Measurements from ENCODE around the gene AVPI1.
"Not testable (repeated sequence)": the region's sequence is repeated elsewhere in the genome, so short reads cannot be mapped to it uniquely, and the experiment has no call there.

Gene AVPI1

GRCh38 chr10:97649405-97649750 is 37.7 kb downstream of the AVPI1 start:
- not testable (repeated sequence) for H3K9me3 ChIP-seq (ENCODE audit: control insufficient read depth in 1 of 2, low read length in 2 of 2); H3K4me3 ChIP-seq (ENCODE audit: low read depth in 1 of 2, low read length in 2 of 2); H3K27me3 ChIP-seq (ENCODE audit: low read depth, low read length); H3K4me1 ChIP-seq (ENCODE audit: control insufficient read depth in 1 of 2, insufficient read depth in 2 of 2, low read length in 2 of 2)
- Histone ChIP-seq H3K27ac (ENCODE audit: low read length) (peak overlapping the region; percentile 78), H3K36me3 (ENCODE audit: control insufficient read depth in 1 of 2, insufficient read depth in 2 of 2, low read length in 2 of 2) (peaks cover 16 to 29% of the 10 kb centered on the region in 2 donors)

- no peaks in the 10 kb centered on the region for H3K4me1 ChIP-seq (ENCODE audit: control insufficient read depth in 1 of 2, insufficient read depth in 2 of 2, low read length in 2 of 2)
- H3K27ac ChIP-seq (ENCODE audit: low read length): peak overlapping the region; percentile 78
- no peaks in the 10 kb centered on the region for H3K27me3 ChIP-seq (ENCODE audit: low read depth, low read length)
- H3K9me3 ChIP-seq (ENCODE audit: control insufficient read depth in 1 of 2, low read length in 2 of 2): no peaks in the 10 kb centered on the region
- peaks cover 16 to 30% of the 10 kb centered on the region in 2 donors for H3K36me3 ChIP-seq (ENCODE audit: control insufficient read depth in 1 of 2, insufficient read depth in 2 of 2, low read length in 2 of 2)
- H3K4me3 ChIP-seq (ENCODE audit: low read depth in 1 of 2, low read length in 2 of 2): no peak overlapping the region
Measured at GRCh38 chr10:97648562-97649404, 38.3 kb downstream of the AVPI1 start.

GRCh38 chr10:97647556-97647955 is 39.5 kb downstream of the AVPI1 start:
- H3K36me3 ChIP-seq (ENCODE audit: control insufficient read depth in 1 of 2, insufficient read depth in 2 of 2, low read length in 2 of 2): peaks cover 12 to 21% of the 10 kb centered on the region in 2 donors
- H3K27ac ChIP-seq (ENCODE audit: low read length): no peak overlapping the region
- no peak overlapping the region for H3K4me3 ChIP-seq (ENCODE audit: low read depth in 1 of 2, low read length in 2 of 2)
- H3K4me1 ChIP-seq (ENCODE audit: control insufficient read depth in 1 of 2, insufficient read depth in 2 of 2, low read length in 2 of 2): no peaks in the 10 kb centered on the region
- no peaks in the 10 kb centered on the region for H3K27me3 ChIP-seq (ENCODE audit: low read depth, low read length)
- H3K9me3 ChIP-seq (ENCODE audit: control insufficient read depth in 1 of 2, low read length in 2 of 2): no peaks in the 10 kb centered on the region

- no peaks in the 10 kb centered on the region for H3K9me3 ChIP-seq (ENCODE audit: control insufficient read depth in 1 of 2, low read length in 2 of 2)
- no peak overlapping the region for H3K4me3 ChIP-seq (ENCODE audit: low read depth in 1 of 2, low read length in 2 of 2)
- H3K4me1 ChIP-seq (ENCODE audit: control insufficient read depth in 1 of 2, insufficient read depth in 2 of 2, low read length in 2 of 2): peaks cover 6 to 9% of the 10 kb centered on the region in 2 donors
- no peaks in the 10 kb centered on the region for H3K27me3 ChIP-seq (ENCODE audit: low read depth, low read length)
- no peak overlapping the region for H3K27ac ChIP-seq (ENCODE audit: low read length)
- peaks cover 0 to 9% of the 10 kb centered on the region in 2 donors for H3K36me3 ChIP-seq (ENCODE audit: control insufficient read depth in 1 of 2, insufficient read depth in 2 of 2, low read length in 2 of 2)
Measured at GRCh38 chr10:97644936-97645335, 42.1 kb downstream of the AVPI1 start.

- no peaks in the 10 kb centered on the region for H3K27me3 ChIP-seq (ENCODE audit: low read depth, low read length)
- H3K27ac ChIP-seq (ENCODE audit: low read length): no peak overlapping the region
- peaks cover 6 to 9% of the 10 kb centered on the region in 2 donors for H3K4me1 ChIP-seq (ENCODE audit: control insufficient read depth in 1 of 2, insufficient read depth in 2 of 2, low read length in 2 of 2)
- peaks cover 0 to 9% of the 10 kb centered on the region in 2 donors for H3K36me3 ChIP-seq (ENCODE audit: control insufficient read depth in 1 of 2, insufficient read depth in 2 of 2, low read length in 2 of 2)
- no peaks in the 10 kb centered on the region for H3K9me3 ChIP-seq (ENCODE audit: control insufficient read depth in 1 of 2, low read length in 2 of 2)
- no peak overlapping the region for H3K4me3 ChIP-seq (ENCODE audit: low read depth in 1 of 2, low read length in 2 of 2)
Measured at GRCh38 chr10:97643441-97643985, 43.5 kb downstream of the AVPI1 start.

- H3K4me1 ChIP-seq (ENCODE audit: control insufficient read depth in 1 of 2, insufficient read depth in 2 of 2, low read length in 2 of 2); H3K27me3 ChIP-seq (ENCODE audit: low read depth, low read length); H3K4me3 ChIP-seq (ENCODE audit: low read depth in 1 of 2, low read length in 2 of 2); H3K9me3 ChIP-seq (ENCODE audit: control insufficient read depth in 1 of 2, low read length in 2 of 2); H3K36me3 ChIP-seq (ENCODE audit: control insufficient read depth in 1 of 2, insufficient read depth in 2 of 2, low read length in 2 of 2); H3K27ac ChIP-seq (ENCODE audit: low read length): not testable (repeated sequence)
Measured at GRCh38 chr10:97642471-97643159, 44.4 kb downstream of the AVPI1 start.

- Histone ChIP-seq H3K27ac (ENCODE audit: low read length) (peak overlapping the region; percentile 71), H3K4me1 (ENCODE audit: control insufficient read depth in 1 of 2, insufficient read depth in 2 of 2, low read length in 2 of 2) (peaks cover 6 to 9% of the 10 kb centered on the region in 2 donors), H3K9me3 (ENCODE audit: control insufficient read depth in 1 of 2, low read length in 2 of 2) (no peaks in the 10 kb centered on the region), H3K27me3 (ENCODE audit: low read depth, low read length) (no peaks in the 10 kb centered on the region), H3K4me3 (ENCODE audit: low read depth in 1 of 2, low read length in 2 of 2) (peak overlapping the region; percentile 83 to 91), H3K36me3 (ENCODE audit: control insufficient read depth in 1 of 2, insufficient read depth in 2 of 2, low read length in 2 of 2) (peaks cover 0 to 9% of the 10 kb centered on the region in 2 donors)
Measured at GRCh38 chr10:97640868-97641811, 45.9 kb downstream of the AVPI1 start.

GRCh38 chr10:97640174-97640867 is 46.7 kb downstream of the AVPI1 start, which contains the start of gene PI4K2A:
Gene PI4K2A, plus strand, starts transcription at chr10:97640671. Its CDS starts 72 bp downstream, at chr10:97640743.
- Histone ChIP-seq H3K9me3 (ENCODE audit: control insufficient read depth in 1 of 2, low read length in 2 of 2) (no peaks in the 10 kb centered on the region), H3K4me1 (ENCODE audit: control insufficient read depth in 1 of 2, insufficient read depth in 2 of 2, low read length in 2 of 2) (peaks cover 6 to 9% of the 10 kb centered on the region in 2 donors), H3K4me3 (ENCODE audit: low read depth in 1 of 2, low read length in 2 of 2) (peak within 1 kb of the TSS; percentile 83 to 91), H3K27me3 (ENCODE audit: low read depth, low read length) (no peaks in the 10 kb centered on the region), H3K27ac (ENCODE audit: low read length) (peak within 1 kb of the TSS; percentile 71), H3K36me3 (ENCODE audit: control insufficient read depth in 1 of 2, insufficient read depth in 2 of 2, low read length in 2 of 2) (peaks cover 0 to 9% of the 10 kb centered on the region in 2 donors)

- H3K27me3 ChIP-seq (ENCODE audit: low read depth, low read length); H3K27ac ChIP-seq (ENCODE audit: low read length); H3K4me3 ChIP-seq (ENCODE audit: low read depth in 1 of 2, low read length in 2 of 2): not testable (repeated sequence)
Measured at GRCh38 chr10:97639090-97639489, 48.0 kb downstream of the AVPI1 start.

GRCh38 chr10:97635577-97635976 is 51.5 kb downstream of the AVPI1 start:
- no peaks in the 10 kb centered on the region for H3K36me3 ChIP-seq (ENCODE audit: control insufficient read depth in 1 of 2, insufficient read depth in 2 of 2, low read length in 2 of 2)
- H3K9me3 ChIP-seq (ENCODE audit: control insufficient read depth in 1 of 2, low read length in 2 of 2): no peaks in the 10 kb centered on the region
- peaks cover 0 to 13% of the 10 kb centered on the region in 2 donors for H3K4me1 ChIP-seq (ENCODE audit: control insufficient read depth in 1 of 2, insufficient read depth in 2 of 2, low read length in 2 of 2)
- H3K4me3 ChIP-seq (ENCODE audit: low read depth in 1 of 2, low read length in 2 of 2): no peak overlapping the region
- no peaks in the 10 kb centered on the region for H3K27me3 ChIP-seq (ENCODE audit: low read depth, low read length)
- H3K27ac ChIP-seq (ENCODE audit: low read length): no peak overlapping the region

More at GRCh38 chr10:97639090-97639489, 48.0 kb downstream of the AVPI1 start:
- not testable (repeated sequence) for H3K9me3 ChIP-seq (ENCODE audit: control insufficient read depth in 1 of 2, low read length in 2 of 2); H3K4me1 ChIP-seq (ENCODE audit: control insufficient read depth in 1 of 2, insufficient read depth in 2 of 2, low read length in 2 of 2); H3K36me3 ChIP-seq (ENCODE audit: control insufficient read depth in 1 of 2, insufficient read depth in 2 of 2, low read length in 2 of 2)
